Uterus (tissue), 2 donors: ENCODE results near the gene PRMT7.

Source experiments
- CTCF ChIP-seq, 4 experiments: fragments of 200-600 bp in 2 of 4; fragments of 450-650 bp in 2 of 4; sonication (generic) in 2 of 4; IDR thresholded peaks; one replicate each; pipeline ENCODE4 v1.5.1; 2016 to 2019; ENCODE audit warnings: antibody characterized with exemption in 4 of 4, mild to moderate bottlenecking in 2 of 4, moderate library complexity in 1 of 4
- POLR2A ChIP-seq, 2 donors: fragments of 450-650 bp; IDR thresholded peaks; one replicate each; pipeline ENCODE4 v1.6.1; 2016; ENCODE audit warnings: antibody characterized with exemption in 2 of 2, mild to moderate bottlenecking in 1 of 2, moderate library complexity in 1 of 2

- no peak for TF ChIP-seq CTCF (IDR thresholded peaks at IDR 0.05)
- no peak for TF ChIP-seq POLR2A (IDR thresholded peaks at IDR 0.05)
These were observed 47.2 kb upstream of the PRMT7 start for GRCh38 chr16:68263559-68264127.
